ENCODE results near the gene CCL13.
"Not testable (repeated sequence)": the region's sequence is repeated elsewhere in the genome, so short reads cannot be mapped to it uniquely, and the experiment has no call there.

CCL13 gene

DNA sequence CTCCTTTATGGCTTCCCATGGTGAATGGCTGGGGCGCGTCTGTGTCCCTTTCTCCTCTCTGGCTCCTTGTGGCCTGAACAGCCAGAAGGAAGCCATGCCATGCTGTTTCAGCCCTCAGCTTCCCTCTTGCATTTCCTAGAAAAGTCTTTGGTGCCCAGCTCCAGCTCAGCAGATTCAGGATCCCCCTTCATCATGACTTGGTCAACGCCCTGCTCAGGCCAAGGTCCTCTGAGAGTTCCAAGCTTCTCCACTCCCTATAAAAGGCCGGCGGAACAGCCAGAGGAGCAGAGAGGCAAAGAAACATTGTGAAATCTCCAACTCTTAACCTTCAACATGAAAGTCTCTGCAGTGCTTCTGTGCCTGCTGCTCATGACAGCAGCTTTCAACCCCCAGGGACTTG lies at the start of gene CCL13:
Gene CCL13, plus strand, starts transcription at position 287 of the 400 bp plus-strand sequence. Its CDS starts 47 bp downstream, at position 334.
- Histone ChIP-seq H3K27ac (ENCODE audit: low read length) (no peak within 1 kb of the TSS), H3K9ac (ENCODE audit: low read depth, low read length) (no peak within 1 kb of the TSS), H3K4me1 (ENCODE audit: insufficient read depth, low read length) (no peaks in the 10 kb centered on the region), H3K36me3 (ENCODE audit: insufficient read depth, low read depth, low read length) (no peaks in the 10 kb centered on the region), H3K4me3 (ENCODE audit: low read length) (no peak within 1 kb of the TSS), H3K27me3 (ENCODE audit: insufficient read depth, low read length) (no peaks in the 10 kb centered on the region), H3K9me3 (ENCODE audit: insufficient read depth, low read depth, low read length) (no peaks in the 10 kb centered on the region)

DNA sequence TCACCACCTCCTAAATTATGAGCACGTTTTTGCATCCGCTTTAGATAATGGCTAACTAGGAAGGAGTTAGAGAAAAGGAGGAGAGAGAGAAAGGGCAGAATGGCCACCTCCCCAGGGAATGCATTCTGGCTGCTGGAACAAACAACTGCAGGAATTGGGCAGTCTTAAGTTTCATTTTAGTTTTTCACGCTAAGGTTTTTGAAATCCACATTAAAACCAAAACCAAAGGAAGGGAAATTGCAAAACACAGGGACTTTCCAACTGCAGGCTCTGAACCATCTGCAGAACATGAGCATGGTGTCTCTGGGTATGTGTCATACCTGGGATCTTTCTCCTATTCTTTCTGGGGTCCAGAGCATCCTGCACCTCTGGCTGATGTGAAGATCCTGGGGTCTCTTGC lies 49.2 kb upstream of the CCL13 start:
- Histone ChIP-seq H3K9ac (ENCODE audit: low read depth, low read length) (no peak overlapping the region), H3K36me3 (ENCODE audit: insufficient read depth, low read depth, low read length) (no peaks in the 10 kb centered on the region), H3K9me3 (ENCODE audit: insufficient read depth, low read depth, low read length) (no peaks in the 10 kb centered on the region), H3K27ac (ENCODE audit: low read length) (no peak overlapping the region), H3K4me3 (ENCODE audit: low read length) (no peak overlapping the region), H3K4me1 (ENCODE audit: insufficient read depth, low read length) (no peaks in the 10 kb centered on the region), H3K27me3 (ENCODE audit: insufficient read depth, low read length) (no peaks in the 10 kb centered on the region)

DNA sequence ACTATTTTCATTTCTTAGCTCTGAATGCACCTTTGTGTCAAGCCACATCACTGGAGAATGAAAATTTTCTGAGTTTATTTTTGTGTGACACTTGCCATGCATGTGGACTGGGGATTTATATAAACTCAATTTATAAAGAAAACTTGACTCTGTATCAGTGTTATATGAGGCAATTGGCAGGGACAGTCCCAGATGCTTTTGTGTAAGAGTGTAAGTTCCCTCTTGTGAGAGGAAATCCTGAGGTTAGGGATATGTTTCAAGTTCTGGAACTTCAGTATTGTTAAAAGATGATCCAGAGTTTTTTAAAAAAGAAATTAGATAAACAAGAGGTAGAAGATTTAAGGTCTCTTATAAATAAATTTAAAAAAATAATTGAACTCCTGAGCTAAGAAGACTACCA lies 47.9 kb upstream of the CCL13 start:
- H3K9ac ChIP-seq (ENCODE audit: low read depth, low read length), result no peak overlapping the region
- no peaks in the 10 kb centered on the region for H3K4me1 ChIP-seq (ENCODE audit: insufficient read depth, low read length)
- H3K9me3 ChIP-seq (ENCODE audit: insufficient read depth, low read depth, low read length), result no peaks in the 10 kb centered on the region
- H3K36me3 ChIP-seq (ENCODE audit: insufficient read depth, low read depth, low read length), result no peaks in the 10 kb centered on the region
- H3K27me3 ChIP-seq (ENCODE audit: insufficient read depth, low read length), result no peaks in the 10 kb centered on the region
- H3K27ac ChIP-seq (ENCODE audit: low read length), result no peak overlapping the region
- H3K4me3 ChIP-seq (ENCODE audit: low read length), result no peak overlapping the region

DNA sequence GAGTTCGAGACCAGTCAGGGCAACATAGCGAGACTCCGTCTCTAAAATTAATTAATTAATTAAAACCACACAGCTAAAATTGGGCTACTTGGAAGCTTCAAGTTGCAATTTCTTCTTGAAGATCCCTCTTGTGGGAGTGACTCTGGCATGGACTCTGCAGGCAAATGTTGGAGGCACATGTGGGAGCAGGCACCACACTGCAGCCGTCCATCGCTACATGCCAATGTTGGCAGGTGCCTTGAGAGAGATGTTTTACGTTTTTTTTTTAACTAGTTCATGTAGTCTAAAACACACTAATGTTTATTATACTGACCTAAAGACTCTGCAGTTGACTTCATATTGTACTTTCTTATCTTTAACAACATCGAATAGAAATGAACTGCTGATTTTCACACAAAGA lies 45.0 kb upstream of the CCL13 start:
- H3K27ac ChIP-seq (ENCODE audit: low read length), result no peak overlapping the region
- H3K9me3 ChIP-seq (ENCODE audit: insufficient read depth, low read depth, low read length), result no peaks in the 10 kb centered on the region
- H3K27me3 ChIP-seq (ENCODE audit: insufficient read depth, low read length), result no peaks in the 10 kb centered on the region
- H3K4me1 ChIP-seq (ENCODE audit: insufficient read depth, low read length), result no peaks in the 10 kb centered on the region
- H3K9ac ChIP-seq (ENCODE audit: low read depth, low read length), result no peak overlapping the region
- no peak overlapping the region for H3K4me3 ChIP-seq (ENCODE audit: low read length)
- no peaks in the 10 kb centered on the region for H3K36me3 ChIP-seq (ENCODE audit: insufficient read depth, low read depth, low read length)

DNA sequence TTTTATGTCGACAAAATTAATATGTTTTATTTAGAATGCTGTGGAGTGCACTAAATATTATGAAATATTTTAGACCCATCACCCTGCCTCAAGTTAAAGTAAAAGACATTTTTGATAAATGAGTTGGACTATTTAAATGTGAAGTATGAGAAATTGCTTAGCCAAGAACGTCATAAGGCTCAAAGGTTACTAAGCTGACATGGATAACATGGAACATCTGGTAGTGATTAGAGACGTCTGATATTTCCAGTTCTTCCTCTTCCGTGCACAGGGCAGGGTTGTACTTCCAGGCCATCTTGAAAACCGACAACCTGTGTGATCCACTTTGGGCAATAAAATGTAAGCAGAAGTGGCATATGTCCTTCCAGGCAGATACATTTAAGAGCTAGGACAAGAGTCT lies 44.2 kb upstream of the CCL13 start:
- Histone ChIP-seq H3K4me3 (ENCODE audit: low read length) (no peak overlapping the region), H3K27ac (ENCODE audit: low read length) (no peak overlapping the region), H3K4me1 (ENCODE audit: insufficient read depth, low read length) (no peaks in the 10 kb centered on the region), H3K36me3 (ENCODE audit: insufficient read depth, low read depth, low read length) (no peaks in the 10 kb centered on the region), H3K27me3 (ENCODE audit: insufficient read depth, low read length) (no peaks in the 10 kb centered on the region), H3K9ac (ENCODE audit: low read depth, low read length) (no peak overlapping the region), H3K9me3 (ENCODE audit: insufficient read depth, low read depth, low read length) (no peaks in the 10 kb centered on the region)

DNA sequence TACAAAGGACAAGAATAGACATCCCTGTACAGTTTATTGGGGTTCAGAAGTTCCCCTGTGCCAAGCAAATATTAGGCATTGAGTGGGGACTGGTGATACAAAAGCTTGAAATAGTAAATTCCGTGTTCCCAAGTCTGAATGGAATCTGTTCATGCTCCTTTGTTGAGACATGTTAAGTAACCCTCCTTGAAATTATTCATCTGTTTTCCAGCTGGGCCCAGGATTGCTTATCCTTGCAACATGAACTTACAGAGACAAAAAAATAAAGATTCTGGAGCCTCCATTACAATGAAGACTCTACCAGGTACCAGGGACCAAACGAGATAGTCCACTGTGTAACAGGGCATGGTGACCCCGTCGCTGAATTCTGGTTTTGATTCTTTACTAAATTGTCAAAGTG lies 43.1 kb upstream of the CCL13 start:
- H3K27me3 ChIP-seq (ENCODE audit: insufficient read depth, low read length), result no peaks in the 10 kb centered on the region

DNA sequence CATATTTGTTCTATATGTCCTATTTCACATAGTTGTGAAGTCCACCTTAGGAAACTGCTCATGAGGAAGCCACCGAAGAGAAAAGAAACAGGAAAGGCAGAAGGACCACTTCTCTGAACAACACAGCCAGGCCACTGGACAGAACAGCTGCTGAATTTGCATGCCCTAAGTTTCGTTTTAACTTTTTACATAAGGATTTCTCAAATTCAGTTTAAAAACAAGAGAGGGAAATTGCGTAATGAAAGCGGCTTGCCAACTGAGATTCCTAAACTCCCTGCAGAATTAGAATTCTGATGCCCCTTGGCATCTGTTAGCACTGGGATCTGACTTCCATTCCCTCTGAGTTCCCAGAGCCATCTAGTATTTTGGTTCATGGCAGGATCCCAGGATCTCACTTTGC lies 42.0 kb upstream of the CCL13 start:
- Histone ChIP-seq H3K4me3 (ENCODE audit: low read length) (no peak overlapping the region), H3K36me3 (ENCODE audit: insufficient read depth, low read depth, low read length) (no peaks in the 10 kb centered on the region), H3K4me1 (ENCODE audit: insufficient read depth, low read length) (no peaks in the 10 kb centered on the region), H3K27ac (ENCODE audit: low read length) (no peak overlapping the region), H3K27me3 (ENCODE audit: insufficient read depth, low read length) (no peaks in the 10 kb centered on the region), H3K9me3 (ENCODE audit: insufficient read depth, low read depth, low read length) (no peaks in the 10 kb centered on the region), H3K9ac (ENCODE audit: low read depth, low read length) (no peak overlapping the region)

More for the DNA sequence above, 43.1 kb upstream of the CCL13 start:
- Histone ChIP-seq H3K36me3 (ENCODE audit: insufficient read depth, low read depth, low read length) (no peaks in the 10 kb centered on the region), H3K27ac (ENCODE audit: low read length) (no peak overlapping the region), H3K4me1 (ENCODE audit: insufficient read depth, low read length) (no peaks in the 10 kb centered on the region), H3K9me3 (ENCODE audit: insufficient read depth, low read depth, low read length) (no peaks in the 10 kb centered on the region), H3K4me3 (ENCODE audit: low read length) (no peak overlapping the region), H3K9ac (ENCODE audit: low read depth, low read length) (no peak overlapping the region)

DNA sequence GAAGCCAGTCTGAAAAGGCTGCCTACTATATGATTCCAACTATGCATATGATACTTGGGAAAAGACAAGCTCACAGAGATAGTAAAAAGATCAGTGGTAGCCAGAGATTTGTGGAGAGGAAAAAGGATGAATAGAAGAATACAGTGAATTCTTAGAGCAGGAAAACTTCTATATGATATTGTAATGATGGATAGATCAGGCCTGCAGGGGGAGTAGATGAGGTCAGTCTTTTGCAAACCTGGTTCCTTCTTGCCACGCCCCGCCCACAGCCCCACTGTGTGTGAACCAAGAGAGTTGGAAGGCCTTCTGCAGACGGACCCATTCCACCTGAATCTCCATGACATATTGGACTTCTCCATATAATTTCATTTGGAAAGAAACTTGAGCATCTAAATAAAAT lies 37.8 kb upstream of the CCL13 start:
- H3K9ac ChIP-seq (ENCODE audit: low read depth, low read length), result no peak overlapping the region
- no peak overlapping the region for H3K27ac ChIP-seq (ENCODE audit: low read length)
- no peak overlapping the region for H3K4me3 ChIP-seq (ENCODE audit: low read length)
- H3K4me1 ChIP-seq (ENCODE audit: insufficient read depth, low read length), result no peaks in the 10 kb centered on the region
- H3K9me3 ChIP-seq (ENCODE audit: insufficient read depth, low read depth, low read length), result no peaks in the 10 kb centered on the region
- no peaks in the 10 kb centered on the region for H3K36me3 ChIP-seq (ENCODE audit: insufficient read depth, low read depth, low read length)
- H3K27me3 ChIP-seq (ENCODE audit: insufficient read depth, low read length), result no peaks in the 10 kb centered on the region

DNA sequence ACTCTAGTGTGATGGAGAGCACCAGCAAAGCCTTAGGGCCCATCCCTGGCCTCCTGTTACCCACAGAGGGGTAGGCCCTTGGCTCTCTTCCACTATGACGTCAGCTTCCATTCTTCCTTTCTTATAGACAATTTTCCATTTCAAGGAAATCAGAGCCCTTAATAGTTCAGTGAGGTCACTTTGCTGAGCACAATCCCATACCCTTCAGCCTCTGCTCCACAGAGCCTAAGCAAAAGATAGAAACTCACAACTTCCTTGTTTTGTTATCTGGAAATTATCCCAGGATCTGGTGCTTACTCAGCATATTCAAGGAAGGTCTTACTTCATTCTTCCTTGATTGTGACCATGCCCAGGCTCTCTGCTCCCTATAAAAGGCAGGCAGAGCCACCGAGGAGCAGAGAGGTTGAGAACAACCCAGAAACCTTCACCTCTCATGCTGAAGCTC lies 37.2 kb upstream of the CCL13 start, which contains the start of gene CCL8:
Gene CCL8, plus strand, starts transcription at position 397 of the 445 bp plus-strand sequence. CDS start 67 bp downstream, outside the sequence.
- Histone ChIP-seq H3K36me3 (ENCODE audit: insufficient read depth, low read depth, low read length) (no peaks in the 10 kb centered on the region), H3K27ac (ENCODE audit: low read length) (no peak within 1 kb of the TSS), H3K9me3 (ENCODE audit: insufficient read depth, low read depth, low read length) (no peaks in the 10 kb centered on the region), H3K27me3 (ENCODE audit: insufficient read depth, low read length) (no peaks in the 10 kb centered on the region), H3K4me3 (ENCODE audit: low read length) (no peak within 1 kb of the TSS), H3K4me1 (ENCODE audit: insufficient read depth, low read length) (no peaks in the 10 kb centered on the region), H3K9ac (ENCODE audit: low read depth, low read length) (no peak within 1 kb of the TSS)

DNA sequence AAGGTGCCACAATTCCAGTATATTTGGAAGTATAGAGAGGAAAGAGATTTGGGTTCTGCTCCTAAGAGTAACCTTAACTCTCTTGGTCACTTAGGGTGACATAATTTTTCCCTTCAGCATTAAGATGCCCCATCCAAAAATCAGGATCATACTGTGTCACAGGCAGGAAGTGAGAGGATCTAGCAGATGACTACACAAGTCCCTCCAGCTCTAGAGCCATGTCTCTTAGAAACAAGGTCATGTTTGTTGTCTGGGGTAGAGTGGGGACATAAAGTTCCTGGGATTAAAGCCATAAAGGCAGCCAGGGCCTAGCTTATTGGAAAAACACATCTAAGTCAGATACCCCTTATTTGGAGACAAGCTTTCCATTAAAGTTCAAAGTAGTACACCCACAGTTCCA lies 34.3 kb upstream of the CCL13 start:
- H3K4me3 ChIP-seq (ENCODE audit: low read length), result no peak overlapping the region

DNA sequence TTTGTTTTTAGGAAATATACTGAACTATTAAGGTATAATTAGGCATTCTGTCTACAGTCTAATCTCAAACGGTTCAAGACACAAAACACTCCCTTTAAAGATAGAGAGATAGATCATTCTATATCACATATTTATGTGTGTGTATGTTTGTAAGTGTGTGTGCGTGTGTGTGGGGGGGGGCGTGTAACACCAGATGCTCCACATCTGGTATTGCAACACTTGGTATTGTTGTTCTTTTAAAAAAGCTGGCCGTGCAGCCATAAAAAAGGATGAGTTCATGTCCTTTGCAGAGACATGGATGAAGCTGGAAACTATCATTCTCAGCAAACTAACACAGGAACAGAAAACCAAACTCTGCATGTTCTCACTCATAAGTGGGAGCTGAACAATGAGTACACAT lies 28.7 kb upstream of the CCL13 start:
- H3K27me3 ChIP-seq (ENCODE audit: insufficient read depth, low read length); H3K9me3 ChIP-seq (ENCODE audit: insufficient read depth, low read depth, low read length); H3K4me3 ChIP-seq (ENCODE audit: low read length); H3K9ac ChIP-seq (ENCODE audit: low read depth, low read length); H3K27ac ChIP-seq (ENCODE audit: low read length); H3K4me1 ChIP-seq (ENCODE audit: insufficient read depth, low read length); H3K36me3 ChIP-seq (ENCODE audit: insufficient read depth, low read depth, low read length): not testable (repeated sequence)

More for the DNA sequence above, 34.3 kb upstream of the CCL13 start:
- H3K36me3 ChIP-seq (ENCODE audit: insufficient read depth, low read depth, low read length), result no peaks in the 10 kb centered on the region
- H3K27me3 ChIP-seq (ENCODE audit: insufficient read depth, low read length), result no peaks in the 10 kb centered on the region
- no peak overlapping the region for H3K27ac ChIP-seq (ENCODE audit: low read length)
- no peak overlapping the region for H3K9ac ChIP-seq (ENCODE audit: low read depth, low read length)
- no peaks in the 10 kb centered on the region for H3K4me1 ChIP-seq (ENCODE audit: insufficient read depth, low read length)
- H3K9me3 ChIP-seq (ENCODE audit: insufficient read depth, low read depth, low read length), result no peaks in the 10 kb centered on the region

DNA sequence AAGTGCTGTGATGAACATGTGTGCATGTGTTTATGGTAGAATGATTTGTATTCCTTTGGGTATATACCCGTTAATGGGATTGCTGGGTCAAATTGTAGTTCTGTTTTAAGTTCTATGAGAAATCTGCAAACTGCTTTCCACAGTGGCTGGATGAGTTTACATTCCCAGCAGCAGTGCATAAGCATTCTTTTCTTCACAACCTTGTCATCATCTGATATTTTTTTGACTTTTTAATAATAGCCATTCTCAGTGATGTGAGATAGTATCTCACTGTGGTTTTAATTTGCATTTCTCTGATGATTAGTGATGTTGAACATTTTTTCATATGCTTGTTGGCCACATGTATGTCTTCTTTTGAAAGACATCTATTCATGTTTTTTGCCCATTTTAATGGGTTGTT lies 18.6 kb upstream of the CCL13 start:
- Histone ChIP-seq H3K4me1 (ENCODE audit: insufficient read depth, low read length) (no peaks in the 10 kb centered on the region), H3K9me3 (ENCODE audit: insufficient read depth, low read depth, low read length) (no peaks in the 10 kb centered on the region), H3K4me3 (ENCODE audit: low read length) (no peak overlapping the region), H3K36me3 (ENCODE audit: insufficient read depth, low read depth, low read length) (no peaks in the 10 kb centered on the region), H3K9ac (ENCODE audit: low read depth, low read length) (no peak overlapping the region), H3K27me3 (ENCODE audit: insufficient read depth, low read length) (no peaks in the 10 kb centered on the region), H3K27ac (ENCODE audit: low read length) (no peak overlapping the region)

Measured in iPS-20b (cell line).